Hepatocyte (in vitro differentiated cells): Measurements from ENCODE around the gene GPR152. TPM values are rescaled to one million over a fixed set of nuclear protein-coding genes. Genes with fewer than 3 reads are reported as not detected.

Experiments
- DNase-seq: peaks from one replicate; pipeline ENCODE4 v3.0.0-alpha.2; 2016; ENCODE audit warnings: low spot score
- H2AFZ ChIP-seq: fragments of 200-600 bp; sonication (generic); 2 replicates; pipeline ENCODE4 v1.6.0; 2016; ENCODE audit warnings: antibody characterized with exemption, mild to moderate bottlenecking
- H3K27ac ChIP-seq: fragments of 200-600 bp; sonication (generic); 2 replicates; pipeline ENCODE4 v1.5.1; 2016; ENCODE audit warnings: mild to moderate bottlenecking
- H3K27me3 ChIP-seq: fragments of 200-600 bp; sonication (generic); 2 replicates; pipeline ENCODE4 v1.6.1; 2016
- H3K36me3 ChIP-seq: fragments of 200-600 bp; sonication (generic); replicated peaks from 2 replicates; pipeline ENCODE4 v1.5.1; 2016; ENCODE audit warnings: low read depth; ENCODE audit not compliant: insufficient read depth
- H3K4me1 ChIP-seq: fragments of 200-600 bp; sonication (generic); 2 replicates; pipeline ENCODE4 v1.5.1; 2016; ENCODE audit warnings: mild to moderate bottlenecking, moderate library complexity; ENCODE audit not compliant: insufficient read depth
- H3K4me2 ChIP-seq: fragments of 200-600 bp; sonication (generic); 2 replicates; pipeline ENCODE4 v1.6.0; 2016
- H3K4me3 ChIP-seq: fragments of 200-600 bp; sonication (generic); 2 replicates; pipeline ENCODE4 v1.5.1; 2016; ENCODE audit warnings: mild to moderate bottlenecking
- H3K79me2 ChIP-seq: fragments of 200-600 bp; sonication (generic); 2 replicates; pipeline ENCODE4 v1.6.0; 2017; ENCODE audit warnings: mild to moderate bottlenecking
- H3K9me2 ChIP-seq: fragments of 200-600 bp; sonication (generic); replicated peaks from 2 replicates; pipeline ENCODE4 v1.6.0; 2017; ENCODE audit warnings: mild to moderate bottlenecking; ENCODE audit not compliant: insufficient read depth
- H3K9me3 ChIP-seq: fragments of 200-600 bp; sonication (generic); 2 replicates; pipeline ENCODE4 v1.5.1; 2016; ENCODE audit warnings: low read depth, mild to moderate bottlenecking
- H4K20me1 ChIP-seq: fragments of 200-600 bp; sonication (generic); 2 replicates; pipeline ENCODE4 v1.6.0; 2016; ENCODE audit warnings: mild to moderate bottlenecking; ENCODE audit not compliant: insufficient read depth, poor library complexity, severe bottlenecking
- CTCF ChIP-seq: fragments of 200-600 bp; sonication (generic); IDR thresholded peaks from 2 replicates; pipeline ENCODE4 v1.5.1; 2016; ENCODE audit warnings: antibody characterized with exemption, mild to moderate bottlenecking; ENCODE audit not compliant: poor library complexity
- EZH2 ChIP-seq: fragments of 200-600 bp; sonication (generic); IDR thresholded peaks from 2 replicates; pipeline ENCODE4 v1.6.1; 2016; ENCODE audit warnings: antibody characterized with exemption, mild to moderate bottlenecking, borderline replicate concordance
- EZH2phosphoT487 ChIP-seq: fragments of 200-600 bp; sonication (generic); IDR thresholded peaks from one replicate; pipeline ENCODE4 v1.6.1; 2018; ENCODE audit warnings: antibody characterized with exemption, mild to moderate bottlenecking, low read depth, moderate library complexity; ENCODE audit not compliant: unreplicated experiment, severe bottlenecking
- WGBS: methylation state at CpG from one replicate; pipeline ENCODE4 v1.1.6; 2016; ENCODE audit warnings: low lambda C conversion rate; ENCODE audit errors: missing lambda C conversion rate; 5-methylcytosine and 5-hydroxymethylcytosine counted together
- polyA plus RNA-seq: library from polyadenylated mRNA; unstranded; fragments of >200 nt; fragmentation: Nextera tagmentation; extraction: Ambion mirVana; gene quantifications from 2 replicates; pipeline ENCODE4 v1.2.1, GENCODE V29; 2016
- total RNA-seq: library from RNA; depleted of rRNA; stranded (reverse); fragments of >200 nt; gene quantifications from 2 replicates; pipeline ENCODE4 v1.2.3, GENCODE V29; 2014

The GPR152 gene
- total and polyA plus RNA-seq, 2 experiments from 2014 or later, result not detected

- H3K27ac ChIP-seq, result no peak overlapping the region
- H3K27me3 ChIP-seq, result no peaks in the 10 kb centered on the region
- H2AFZ ChIP-seq, result no peak overlapping the region
- DNase-seq, result no peak
- no peaks in the 10 kb centered on the region for H3K79me2 ChIP-seq
- no peak overlapping the region for H3K4me2 ChIP-seq
- TF ChIP-seq CTCF (no peak), EZH2phosphoT487 (no peak), EZH2 (no peak)
- 76% methylated on average over 9 of the region's 9 CpGs for WGBS
- no peak overlapping the region for H3K4me3 ChIP-seq
- H3K36me3 ChIP-seq, result no peaks in the 10 kb centered on the region
- H3K9me2 ChIP-seq, result no peaks in the 10 kb centered on the region
- no peaks in the 10 kb centered on the region for H4K20me1 ChIP-seq
- H3K9me3 ChIP-seq, result no peaks in the 10 kb centered on the region
- peaks cover 6% of the 10 kb centered on the region for H3K4me1 ChIP-seq
Measured at GRCh38 chr11:67412495-67413179, 39.9 kb downstream of the GPR152 start.

GRCh38 chr11:67411785-67412152, 40.8 kb downstream of the GPR152 start:
- H2AFZ ChIP-seq, result no peak overlapping the region
- WGBS, result 58% methylated on average over 7 of the region's 7 CpGs
- H3K27ac ChIP-seq, result no peak overlapping the region
- H3K27me3 ChIP-seq, result no peaks in the 10 kb centered on the region
- H4K20me1 ChIP-seq, result no peaks in the 10 kb centered on the region
- H3K4me3 ChIP-seq, result no peak overlapping the region
- H3K4me1 ChIP-seq, result peaks cover 6% of the 10 kb centered on the region
- no peaks in the 10 kb centered on the region for H3K36me3 ChIP-seq
- no peaks in the 10 kb centered on the region for H3K9me3 ChIP-seq
- no peak for TF ChIP-seq EZH2
- TF ChIP-seq CTCF, result no peak
- TF ChIP-seq EZH2phosphoT487, result no peak
- H3K4me2 ChIP-seq, result no peak overlapping the region
- no peak for DNase-seq
- H3K79me2 ChIP-seq, result no peaks in the 10 kb centered on the region
- no peaks in the 10 kb centered on the region for H3K9me2 ChIP-seq

- WGBS, result 74% methylated on average over 17 of the region's 17 CpGs
- no peak overlapping the region for H3K4me2 ChIP-seq
- H3K4me1 ChIP-seq, result peaks cover 6% of the 10 kb centered on the region
- no peak overlapping the region for H3K4me3 ChIP-seq
- H3K9me3 ChIP-seq, result no peaks in the 10 kb centered on the region
- H3K36me3 ChIP-seq, result no peaks in the 10 kb centered on the region
- no peaks in the 10 kb centered on the region for H3K9me2 ChIP-seq
- TF ChIP-seq EZH2 (no peak), CTCF (no peak), EZH2phosphoT487 (no peak)
- no peaks in the 10 kb centered on the region for H4K20me1 ChIP-seq
- no peak overlapping the region for H2AFZ ChIP-seq
- no peaks in the 10 kb centered on the region for H3K27me3 ChIP-seq
- DNase-seq, result no peak
- no peak overlapping the region for H3K27ac ChIP-seq
- H3K79me2 ChIP-seq, result no peaks in the 10 kb centered on the region
Measured at GRCh38 chr11:67410984-67411784, 41.3 kb downstream of the GPR152 start.
